Kidney tubule cell (primary cell): ENCODE results near the gene SLC35A3.
A peak's percentile ranks its signal among the peaks of the same experiment; 100 is the strongest.
"Not testable (repeated sequence)": the region's sequence is repeated elsewhere in the genome, so short reads cannot be mapped to it uniquely, and the experiment has no call there.

ENCODE experiments used
- DNase-seq: peaks from one replicate; pipeline ENCODE4 v3.0.0-alpha.2; 2018; ENCODE audit warnings: low spot score

Gene SLC35A3

GRCh38 chr1:100035214-100035613 is 65.4 kb downstream of the SLC35A3 start:
- no peak for DNase-seq

GRCh38 chr1:100036718-100037655 is 67.2 kb downstream of the SLC35A3 start:
- peak; percentile 80 for DNase-seq

GRCh38 chr1:100037656-100037926 is 67.8 kb downstream of the SLC35A3 start:
- no peak for DNase-seq

GRCh38 chr1:100037927-100038659 is 68.3 kb downstream of the SLC35A3 start:
- peak; percentile 88 for DNase-seq

GRCh38 chr1:100038660-100039287 is 69.0 kb downstream of the SLC35A3 start:
- peak; percentile 79 for DNase-seq

- no peak for DNase-seq
These were observed 69.8 kb downstream of the SLC35A3 start for GRCh38 chr1:100039591-100039990.

- DNase-seq, result no peak
These were observed 75.4 kb downstream of the SLC35A3 start for GRCh38 chr1:100045206-100045605.

- not testable (repeated sequence) for DNase-seq
These were observed 77.5 kb downstream of the SLC35A3 start for GRCh38 chr1:100047235-100047708.

DNA sequence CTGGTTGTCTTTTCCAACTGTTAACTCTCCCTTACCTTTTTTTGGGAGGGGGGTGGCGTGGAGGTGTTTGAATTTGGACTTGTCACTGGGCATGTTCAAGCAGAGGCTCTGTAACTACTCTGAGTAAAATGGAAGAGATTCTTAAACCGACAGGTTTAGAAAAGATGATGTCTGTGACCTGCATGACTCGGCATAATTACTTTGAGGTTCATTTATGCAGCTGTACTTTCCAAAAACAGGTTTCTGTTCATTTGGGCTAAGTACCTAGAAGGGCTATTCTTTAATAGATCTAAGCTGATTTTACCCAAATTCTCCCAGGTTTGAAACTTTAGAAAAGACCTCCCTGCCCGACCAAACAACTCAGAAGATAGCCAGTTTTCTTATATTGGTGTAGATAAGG is 80.3 kb downstream of the SLC35A3 start:
- no peak for DNase-seq

DNA sequence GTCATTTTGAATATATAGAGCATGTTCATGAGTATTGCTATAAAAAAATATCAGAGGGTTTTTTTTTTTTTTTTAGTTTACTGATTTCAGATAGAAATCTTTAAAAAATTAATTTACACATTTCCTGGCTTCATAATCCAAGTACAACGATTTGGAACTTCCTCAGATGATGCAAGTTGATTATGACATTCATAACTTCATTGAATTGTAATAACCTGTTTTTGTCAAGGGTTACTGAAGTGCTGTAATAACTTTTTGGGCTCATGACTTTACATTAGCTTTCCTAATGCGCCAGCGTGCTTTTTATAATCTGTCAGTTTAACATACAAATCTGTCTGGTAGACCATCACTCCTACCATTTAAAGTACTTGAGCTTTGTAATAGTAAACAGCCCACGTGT is 81.6 kb downstream of the SLC35A3 start:
- DNase-seq, result no peak

GRCh38 chr1:100051893-100052292 is 82.1 kb downstream of the SLC35A3 start:
- DNase-seq, result no peak

DNA sequence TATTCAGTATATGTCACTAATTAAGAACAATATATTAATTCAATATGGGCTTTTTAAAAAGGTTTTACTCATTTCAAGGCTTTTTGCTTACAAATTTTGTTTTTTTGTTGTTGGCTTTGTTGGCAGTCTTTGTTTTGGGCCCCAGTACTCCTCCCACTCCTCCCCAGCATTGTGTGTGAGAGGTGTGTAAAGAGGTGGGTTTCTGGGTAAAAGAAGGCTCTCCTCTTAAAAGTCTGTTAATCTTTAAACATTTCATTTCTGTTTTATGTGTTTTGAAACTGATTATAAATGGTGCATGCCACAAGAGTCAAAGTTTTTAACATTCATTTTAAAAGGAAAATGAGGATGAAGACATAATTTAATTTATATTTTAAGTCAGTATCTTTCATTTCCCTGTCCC is 83.3 kb downstream of the SLC35A3 start:
- DNase-seq, result no peak

DNA sequence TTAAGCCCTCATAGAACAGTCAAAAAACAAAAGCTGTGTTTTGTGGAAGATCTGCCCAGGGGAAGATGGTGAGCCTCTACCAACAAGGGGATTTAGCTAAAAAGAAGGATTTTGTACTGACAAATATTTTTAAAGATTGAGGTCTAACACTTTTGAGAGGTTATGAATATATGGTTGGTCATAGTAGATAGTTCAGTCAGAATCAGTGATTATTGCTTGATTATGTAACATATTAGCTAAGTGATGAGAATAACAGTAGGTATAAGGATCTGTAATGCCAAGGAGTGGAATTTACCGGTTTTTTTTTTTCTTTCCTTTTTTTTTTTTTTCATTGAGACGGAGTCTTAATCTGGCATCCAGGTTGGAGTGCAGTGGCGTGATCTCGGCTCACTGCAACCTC is 83.9 kb downstream of the SLC35A3 start:
- DNase-seq, result no peak

DNA sequence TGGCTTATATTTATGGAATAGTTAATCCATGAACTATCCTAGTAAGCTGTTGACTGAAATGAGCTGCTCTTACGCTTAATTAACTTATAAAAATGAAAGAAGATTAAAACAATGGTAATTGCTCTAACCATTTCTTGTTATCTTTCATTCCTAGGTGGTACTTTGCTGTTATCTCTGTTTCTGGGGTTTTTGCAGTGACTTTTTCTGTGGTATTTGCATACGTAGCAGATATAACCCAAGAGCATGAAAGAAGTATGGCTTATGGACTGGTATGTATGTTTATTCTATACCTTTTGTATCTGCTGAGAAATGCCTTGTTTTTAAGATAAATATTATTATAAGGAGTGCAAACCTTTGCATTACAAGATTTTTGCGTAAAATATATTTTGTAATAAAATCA is 91.9 kb downstream of the SLC35A3 start:
- no peak for DNase-seq

DNA sequence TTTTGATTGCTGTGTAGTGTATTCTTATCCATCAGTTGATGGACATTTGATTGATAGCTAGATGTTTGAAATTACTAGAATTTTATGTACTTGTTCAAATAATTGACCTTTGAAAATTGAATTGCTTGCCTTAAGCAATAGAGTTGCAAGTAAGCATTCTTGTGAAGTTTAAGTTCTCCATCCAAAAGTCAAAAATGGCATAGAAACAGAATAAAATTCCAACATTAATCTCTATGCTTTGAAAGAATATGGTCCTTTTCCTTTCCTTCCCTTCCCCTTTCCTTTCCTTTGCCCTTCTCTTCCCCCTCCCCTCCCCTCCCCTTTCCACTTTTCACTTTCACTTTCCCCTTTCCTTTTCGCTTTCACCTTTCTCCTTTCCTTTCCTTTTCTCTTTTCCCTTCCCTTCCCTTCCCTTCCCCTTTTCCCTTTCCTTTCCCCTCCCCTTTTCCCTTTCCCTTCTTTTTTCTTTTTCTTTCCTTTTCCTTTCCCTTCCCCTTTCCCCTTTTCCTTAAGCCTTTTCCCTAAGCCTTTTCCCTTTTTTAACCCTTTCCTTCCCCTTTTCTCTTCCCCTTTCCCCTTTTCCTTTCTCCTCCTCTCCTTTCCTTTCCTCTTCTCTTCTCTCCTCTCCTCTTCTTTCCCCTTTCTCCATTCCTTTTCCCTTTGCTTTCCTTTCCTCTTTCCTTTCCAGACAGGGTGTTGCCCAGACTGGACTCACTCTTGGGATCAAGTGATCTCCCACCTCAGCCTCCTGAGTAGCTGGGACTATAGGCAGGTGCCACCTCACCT is 95.6 kb downstream of the SLC35A3 start:
- no peak for DNase-seq

GRCh38 chr1:100065969-100066227 is 96.1 kb downstream of the SLC35A3 start:
- DNase-seq, result no peak

DNA sequence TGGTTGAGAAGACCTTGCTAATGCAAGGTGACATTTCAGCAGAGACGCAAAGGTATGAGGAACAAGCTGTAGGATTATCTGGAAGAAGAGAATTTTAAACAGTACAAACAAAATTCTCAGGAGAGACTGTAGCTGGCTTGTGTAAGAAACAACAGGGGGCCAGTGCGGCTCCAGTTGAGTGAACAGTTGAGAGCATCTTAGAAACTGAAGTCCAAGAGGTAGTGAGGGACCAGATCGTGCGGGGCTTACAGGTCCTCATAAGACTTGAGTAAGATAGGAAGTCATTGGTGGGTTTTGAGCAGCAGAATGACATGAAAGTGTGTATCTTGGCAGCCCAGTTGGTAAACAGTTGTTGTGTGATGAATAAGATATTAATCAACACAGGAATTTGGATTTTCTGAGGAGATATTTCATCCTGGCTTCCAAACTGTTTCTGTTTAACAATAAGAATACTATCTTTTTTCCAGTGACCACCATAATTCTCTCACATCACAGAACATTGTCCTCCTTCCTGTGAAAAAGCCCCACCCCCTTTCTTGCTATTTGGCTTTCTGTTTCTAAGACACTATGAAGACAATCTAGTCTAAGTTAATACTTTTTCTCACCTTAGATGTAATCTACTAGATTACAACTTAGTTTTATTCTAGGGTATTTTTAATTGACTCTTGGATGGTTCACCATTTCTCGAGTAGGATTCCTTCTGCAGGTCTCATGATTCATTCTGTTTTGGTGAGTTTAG is 100.6 kb downstream of the SLC35A3 start:
- DNase-seq, result no peak

- DNase-seq, result no peak
These were observed 103.7 kb downstream of the SLC35A3 start for GRCh38 chr1:100073531-100073930.

DNA sequence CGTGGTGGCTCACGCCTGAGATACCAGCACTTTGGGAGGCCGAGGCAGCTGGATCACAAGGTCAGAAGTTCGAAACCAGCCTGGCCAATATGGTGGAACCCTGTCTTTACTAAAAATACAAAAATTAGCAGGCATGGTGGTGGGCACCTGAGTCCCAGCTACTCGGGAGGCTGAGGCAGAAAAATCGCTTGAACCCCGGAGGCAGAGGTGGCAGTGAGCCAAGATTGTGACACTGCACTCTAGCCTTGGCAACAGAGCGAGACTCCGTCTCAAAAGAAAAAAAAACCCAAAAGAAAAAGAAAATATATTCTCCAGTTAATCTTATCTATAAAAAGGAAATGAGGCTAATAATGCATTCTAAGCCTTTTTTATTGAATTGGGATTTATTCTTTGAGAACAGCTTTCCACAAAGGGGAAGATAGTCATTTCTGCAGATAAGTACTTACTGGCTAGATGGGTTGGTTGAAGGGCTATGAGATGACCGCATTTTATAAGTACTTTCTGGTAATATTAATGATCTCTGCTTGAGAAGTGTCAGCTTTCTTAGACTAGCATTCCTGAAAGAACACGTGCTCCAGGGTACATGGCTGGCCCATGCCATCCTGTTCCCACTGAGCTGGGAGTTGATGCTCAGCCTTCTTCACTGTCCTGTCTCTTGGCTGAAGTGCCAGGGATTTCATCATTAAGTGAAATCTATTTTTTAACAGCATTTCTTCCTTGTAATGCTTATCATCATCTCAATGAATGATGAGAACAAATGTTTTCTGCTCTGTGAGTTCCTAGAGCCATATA is 105.0 kb downstream of the SLC35A3 start:
- no peak for DNase-seq

- no peak for DNase-seq
These were observed 106.0 kb downstream of the SLC35A3 start for GRCh38 chr1:100075773-100076172.

DNA sequence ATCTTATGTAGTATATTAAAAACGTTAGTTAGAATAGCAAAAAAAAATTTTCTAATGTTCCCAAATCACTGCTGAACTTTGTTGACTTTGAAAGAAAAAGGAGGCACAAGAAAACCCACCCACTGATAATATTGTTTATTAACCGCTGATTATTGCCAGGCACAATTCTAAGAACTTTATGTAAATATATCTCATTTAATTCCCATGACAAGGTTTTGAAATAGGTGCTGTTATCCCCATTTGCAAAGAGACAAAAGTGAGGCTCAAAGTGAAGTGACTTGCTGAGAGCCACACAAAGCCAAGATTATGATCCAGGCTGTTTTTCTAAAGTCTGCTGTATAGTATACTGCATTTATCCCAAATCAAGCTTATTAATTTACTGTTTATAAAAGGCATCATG is 106.5 kb downstream of the SLC35A3 start:
- no peak for DNase-seq
